Measurements from ENCODE around the gene HSP90AB1.
A peak's percentile ranks its signal among the peaks of the same experiment; 100 is the strongest.
"Not testable (repeated sequence)": the region's sequence is repeated elsewhere in the genome, so short reads cannot be mapped to it uniquely, and the experiment has no call there.

The HSP90AB1 gene

GRCh38 chr6:44222486-44223318 lies 24.2 kb upstream of the HSP90AB1 start:
- DNase-seq (ENCODE audit: low read depth in 2 of 2, low spot score in 1 of 2) = no peak

GRCh38 chr6:44223319-44224028 lies 23.4 kb upstream of the HSP90AB1 start, which contains the start of gene SLC29A1:
SLC29A1 (plus strand) TSS chr6:44223595; CDS start chr6:44227314, 3,719 bp downstream.
- DNase-seq (ENCODE audit: low read depth in 2 of 2, low spot score in 1 of 2) = peak; percentile 54 to 72

DNA sequence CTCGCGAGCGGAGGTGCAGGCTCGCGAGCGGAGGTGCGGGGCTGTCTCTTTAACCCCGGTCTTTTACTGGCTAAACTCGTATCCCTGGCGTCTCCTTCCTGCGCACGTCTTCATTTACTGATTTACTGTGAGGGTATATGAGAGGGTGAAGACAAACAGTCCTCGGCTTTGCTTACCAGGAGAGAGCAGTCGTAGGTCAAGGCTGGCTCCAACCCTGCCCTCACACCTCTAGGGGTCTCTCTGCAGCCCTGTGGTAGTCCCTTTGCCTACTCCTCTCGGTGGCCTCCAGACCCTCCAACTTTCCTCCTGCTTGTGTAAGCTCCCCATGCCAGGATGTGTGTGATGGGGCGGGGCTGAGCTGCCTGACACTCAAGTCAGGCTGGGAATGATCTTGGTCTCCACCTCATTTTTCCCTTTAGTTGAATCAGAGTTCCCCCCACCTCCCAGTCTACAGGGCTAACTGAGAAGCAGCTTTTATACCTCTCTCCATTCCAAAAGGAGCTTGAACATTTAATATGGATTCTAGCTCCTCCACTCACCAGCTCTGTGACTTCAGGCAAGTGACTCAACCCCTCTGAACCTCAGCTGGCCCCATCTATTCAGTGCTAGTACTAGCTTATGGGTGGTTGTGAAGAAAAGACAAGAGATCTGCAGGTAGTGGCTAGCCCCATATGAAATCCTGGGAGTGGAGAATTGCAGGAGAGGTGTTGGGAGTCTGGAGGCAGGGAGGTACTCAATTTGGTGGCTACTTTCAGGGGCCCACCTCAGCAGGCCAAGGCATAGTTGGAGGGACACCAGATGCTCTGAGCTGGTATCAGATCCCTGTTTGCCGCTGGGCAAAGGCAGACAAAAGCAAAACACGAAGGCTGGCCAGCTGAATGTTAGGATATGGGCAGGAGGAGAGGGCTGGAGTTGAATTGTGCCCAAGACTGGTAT lies 22.6 kb upstream of the HSP90AB1 start:
- DNase-seq (ENCODE audit: low read depth in 2 of 2, low spot score in 1 of 2) = no peak

GRCh38 chr6:44224965-44225305 lies 22.0 kb upstream of the HSP90AB1 start:
- DNase-seq (ENCODE audit: low read depth in 2 of 2, low spot score in 1 of 2) = no peak

DNA sequence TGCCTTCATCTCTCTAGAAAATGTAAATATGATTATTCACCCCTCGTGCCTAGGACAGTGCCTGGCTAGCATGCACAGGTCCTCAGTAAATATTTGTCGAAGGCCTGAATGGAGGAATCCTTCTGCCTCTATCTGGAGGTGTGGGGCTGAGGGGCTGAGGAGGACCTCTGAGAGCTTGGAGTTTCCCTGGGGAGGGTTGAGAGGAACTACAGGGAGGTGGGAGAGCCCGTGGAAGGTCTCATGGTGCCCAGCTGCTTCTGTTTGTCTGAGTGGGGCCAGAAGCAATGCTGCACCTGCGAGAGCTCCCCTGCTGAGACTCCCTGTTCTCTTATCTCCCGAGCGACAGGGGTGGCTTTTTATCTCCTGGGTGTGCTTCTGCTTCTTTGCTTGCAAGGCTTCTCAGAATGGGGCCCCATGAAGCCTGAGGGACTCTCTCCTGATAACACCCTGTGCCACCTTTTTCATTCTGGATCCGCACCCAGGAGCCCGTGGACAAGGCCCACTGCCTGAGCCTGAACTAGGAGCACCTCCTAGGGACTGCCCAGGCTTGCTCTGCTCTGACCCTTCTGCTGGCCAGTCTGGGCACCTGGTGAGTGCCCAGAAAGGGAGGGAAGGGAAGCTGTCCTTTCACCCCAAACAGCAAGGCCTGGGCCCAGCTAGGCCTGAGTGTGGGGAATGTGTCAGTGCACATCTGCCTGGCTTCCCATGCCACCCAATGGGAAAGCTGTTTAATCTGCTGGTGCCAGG lies 21.1 kb upstream of the HSP90AB1 start:
- no peak for DNase-seq (ENCODE audit: low read depth in 2 of 2, low spot score in 1 of 2)

GRCh38 chr6:44226368-44227147 lies 20.3 kb upstream of the HSP90AB1 start:
- no peak for DNase-seq (ENCODE audit: low read depth in 2 of 2, low spot score in 1 of 2)

DNA sequence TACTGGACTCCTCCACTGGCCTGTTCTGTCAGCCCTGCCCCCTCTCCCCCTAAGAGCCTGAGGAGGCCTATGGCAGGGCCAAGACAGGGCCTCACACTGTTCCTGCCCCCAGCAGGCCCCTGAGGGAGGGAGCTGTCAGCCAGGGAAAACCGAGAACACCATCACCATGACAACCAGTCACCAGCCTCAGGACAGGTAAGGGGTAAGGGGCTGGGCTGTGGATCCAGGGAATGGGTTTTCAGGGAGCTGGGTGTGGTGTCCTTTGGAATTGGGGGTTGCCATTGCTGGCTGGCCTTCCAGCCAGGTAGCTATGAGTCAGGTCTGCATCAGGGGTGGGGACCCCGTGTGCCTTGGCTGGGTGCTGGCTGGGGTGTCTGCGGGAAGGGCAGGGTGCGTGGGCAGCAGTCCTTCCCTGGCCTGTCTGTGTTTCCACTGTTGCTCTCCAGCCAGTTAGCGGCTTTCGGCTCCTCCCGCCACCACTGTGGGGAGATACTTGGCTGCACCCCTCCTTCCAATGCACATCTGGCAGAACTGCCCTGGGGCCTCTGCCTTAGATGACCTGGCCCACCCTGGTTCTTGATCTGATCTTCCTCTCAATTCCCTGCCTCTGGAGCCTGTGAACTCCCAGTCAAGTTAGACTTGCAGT lies 19.6 kb upstream of the HSP90AB1 start:
- DNase-seq (ENCODE audit: low read depth in 2 of 2, low spot score in 1 of 2) = no peak

GRCh38 chr6:44228031-44228430 lies 18.9 kb upstream of the HSP90AB1 start:
- DNase-seq (ENCODE audit: low read depth in 2 of 2, low spot score in 1 of 2) = no peak

- no peak for DNase-seq (ENCODE audit: low read depth in 2 of 2, low spot score in 1 of 2)
These were observed 18.5 kb upstream of the HSP90AB1 start for GRCh38 chr6:44228433-44228832.

GRCh38 chr6:44228836-44229235 lies 18.1 kb upstream of the HSP90AB1 start:
- no peak for DNase-seq (ENCODE audit: low read depth in 2 of 2, low spot score in 1 of 2)

GRCh38 chr6:44229376-44230033 lies 17.4 kb upstream of the HSP90AB1 start:
- DNase-seq (ENCODE audit: low read depth in 2 of 2, low spot score in 1 of 2) = no peak

- no peak for DNase-seq (ENCODE audit: low read depth in 2 of 2, low spot score in 1 of 2)
These were observed 16.7 kb upstream of the HSP90AB1 start for GRCh38 chr6:44230034-44230675.

GRCh38 chr6:44231426-44231825 lies 15.5 kb upstream of the HSP90AB1 start:
- not testable (repeated sequence) for DNase-seq (ENCODE audit: low read depth in 2 of 2, low spot score in 1 of 2)

DNA sequence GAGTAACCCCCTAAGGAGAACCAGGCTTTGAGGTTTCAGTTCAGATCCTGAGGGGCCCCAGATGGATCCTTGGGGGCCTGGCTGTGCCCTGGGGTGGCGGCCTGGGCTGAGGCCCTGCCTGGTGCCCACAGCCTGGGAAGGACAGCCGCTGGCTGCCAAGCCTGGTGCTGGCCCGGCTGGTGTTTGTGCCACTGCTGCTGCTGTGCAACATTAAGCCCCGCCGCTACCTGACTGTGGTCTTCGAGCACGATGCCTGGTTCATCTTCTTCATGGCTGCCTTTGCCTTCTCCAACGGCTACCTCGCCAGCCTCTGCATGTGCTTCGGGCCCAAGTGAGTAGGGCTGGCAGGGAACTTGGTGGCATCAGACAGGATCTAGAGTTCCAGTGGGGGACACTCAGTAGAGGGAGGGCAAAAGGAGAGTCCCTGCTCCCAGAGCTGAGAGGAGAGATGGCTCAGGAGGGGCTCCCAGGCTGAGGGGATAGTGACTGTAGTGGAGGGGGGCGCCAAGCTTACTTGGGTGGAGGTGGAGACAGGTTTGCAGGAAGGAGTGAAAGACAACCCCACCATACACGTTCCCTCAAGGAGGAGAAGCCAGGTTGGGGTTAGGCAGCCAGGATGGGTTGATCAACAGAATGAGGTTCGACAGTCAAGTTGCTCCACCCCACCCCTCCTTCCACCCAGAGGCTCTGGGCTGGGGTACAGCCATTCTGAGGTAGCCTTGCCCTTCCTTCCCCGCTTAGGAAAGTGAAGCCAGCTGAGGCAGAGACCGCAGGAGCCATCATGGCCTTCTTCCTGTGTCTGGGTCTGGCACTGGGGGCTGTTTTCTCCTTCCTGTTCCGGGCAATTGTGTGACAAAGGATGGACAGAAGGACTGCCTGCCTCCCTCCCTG lies 14.0 kb upstream of the HSP90AB1 start:
- no peak for DNase-seq (ENCODE audit: low read depth in 2 of 2, low spot score in 1 of 2)

GRCh38 chr6:44233567-44234100 lies 13.3 kb upstream of the HSP90AB1 start:
- no peak for DNase-seq (ENCODE audit: low read depth in 2 of 2, low spot score in 1 of 2)

DNA sequence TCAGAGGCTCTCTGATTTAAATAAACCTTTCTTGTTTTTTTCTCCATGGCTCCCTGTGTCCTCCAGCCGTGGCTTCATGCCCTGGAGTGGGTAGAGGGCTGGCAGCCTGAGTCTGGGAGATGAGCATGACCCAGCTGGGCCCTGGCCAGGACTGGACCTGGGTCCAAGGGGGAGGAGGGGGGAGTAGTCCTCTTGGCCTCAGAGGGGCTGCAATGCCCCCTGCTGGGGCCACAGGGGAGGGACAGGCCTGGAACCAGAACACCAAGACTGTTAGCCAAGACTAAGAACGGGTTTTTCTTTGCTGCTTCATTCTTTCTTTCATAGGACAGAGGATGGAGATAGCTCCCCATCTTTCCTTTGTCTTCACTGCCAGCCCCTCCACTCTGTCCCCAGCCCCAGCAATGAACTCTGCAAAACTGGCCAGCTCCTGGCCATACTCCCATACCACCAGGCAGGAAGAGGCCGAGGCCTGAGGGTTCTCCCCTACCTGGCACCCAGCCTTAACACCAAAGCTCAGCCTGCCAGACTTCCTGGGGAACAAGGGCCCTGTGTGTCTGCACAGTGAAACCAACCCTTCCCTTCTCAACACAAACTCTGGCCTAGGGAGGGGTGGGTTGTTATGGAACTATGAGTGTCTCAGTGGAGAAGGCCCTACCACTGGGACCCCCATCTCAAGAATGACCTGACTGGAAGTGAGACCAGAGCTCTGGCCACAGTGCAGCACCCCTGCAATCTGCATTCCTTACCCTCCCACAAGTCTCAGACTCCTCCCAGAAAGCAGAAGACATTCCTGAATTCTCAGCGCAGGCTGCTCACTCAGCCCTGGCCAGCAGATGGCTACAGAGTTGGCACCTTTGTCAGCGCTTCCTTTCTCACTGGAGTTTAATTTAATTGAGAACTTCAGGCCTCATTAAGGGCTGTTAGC lies 12.5 kb upstream of the HSP90AB1 start:
- no peak for DNase-seq (ENCODE audit: low read depth in 2 of 2, low spot score in 1 of 2)
